ENCODE data around the gene NEMP1. TPM values are rescaled to one million over a fixed set of nuclear protein-coding genes. Genes with fewer than 3 reads are reported as not detected.
"Not testable (repeated sequence)": the region's sequence is repeated elsewhere in the genome, so short reads cannot be mapped to it uniquely, and the experiment has no call there.

NEMP1 gene
- total RNA-seq, 6 experiments from 2014 or later, result 3.8 to 6.2 (median 4.8) TPM

DNA sequence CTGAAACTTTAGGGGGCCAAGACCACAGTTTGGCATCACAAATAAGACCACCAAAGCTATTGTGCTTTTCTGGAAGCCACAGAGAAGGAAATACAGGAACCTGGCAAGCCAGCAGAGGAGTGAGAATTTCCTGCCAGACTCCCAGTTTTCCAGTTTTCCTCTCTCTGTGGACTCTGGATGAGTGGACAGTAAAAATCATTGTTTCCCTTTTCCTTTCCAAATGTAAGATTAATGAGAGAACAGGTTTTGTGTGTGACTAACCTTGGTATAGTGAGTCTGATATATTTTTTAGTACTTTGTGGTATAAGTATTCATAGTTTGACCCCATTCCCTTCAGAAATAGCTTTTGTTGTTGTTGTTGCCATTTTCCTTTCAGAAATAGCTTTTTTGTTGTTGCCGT, 59.7 kb downstream of the NEMP1 start:
- WGBS (ENCODE audit: insufficient coverage, low coverage, low lambda C conversion rate, missing lambda C conversion rate), result 64% methylated on average over 1 of the region's 1 CpG
- Histone ChIP-seq H3K9me3 (no peaks in the 10 kb centered on the region), H3K4me1 (no peaks in the 10 kb centered on the region), H3K27ac (no peak overlapping the region), H3K36me3 (no peaks in the 10 kb centered on the region), H3K4me3 (no peak overlapping the region), H3K27me3 (no peaks in the 10 kb centered on the region)
- TF ChIP-seq POLR2A (IDR thresholded peaks at IDR 0.05) (no peak), CTCF (IDR thresholded peaks at IDR 0.05) (no peak)
- intact Hi-C loops (cut with DNase I), result loop anchor here in 1 of 2 donors (5.0 kb wide), 1 partner anchor 38 kb away; no protein-coding TSS in a partner anchor
- DNase-seq (no peak), ATAC-seq (no peak)

DNA sequence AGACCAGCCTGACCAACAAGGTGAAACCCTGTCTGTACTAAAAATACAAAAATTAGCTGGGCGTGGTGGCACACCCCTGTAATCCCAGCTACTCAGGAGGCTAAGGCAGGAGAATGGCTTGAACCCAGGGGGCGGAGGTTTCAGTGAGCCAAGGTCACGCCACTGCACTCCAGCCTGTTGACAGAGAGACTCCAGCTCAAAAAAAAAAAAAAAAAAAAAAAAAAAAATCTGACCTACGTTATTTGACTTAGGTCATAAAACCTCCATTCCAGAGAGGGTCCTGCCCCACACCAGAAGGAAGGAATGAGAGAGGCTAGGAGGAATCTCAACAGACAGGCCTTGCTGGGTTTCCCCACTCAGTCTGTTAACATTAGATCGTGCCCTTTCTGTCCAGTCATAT, 60.2 kb downstream of the NEMP1 start:
- H3K9me3 ChIP-seq, H3K27me3 ChIP-seq, H3K36me3 ChIP-seq, H3K27ac ChIP-seq, DNase-seq, ATAC-seq, H3K4me1 ChIP-seq, H3K4me3 ChIP-seq: not testable (repeated sequence)
- intact Hi-C loops (cut with DNase I), result loop anchor here in 1 of 2 donors (5.0 kb wide), 1 partner anchor 39 kb away; no protein-coding TSS in a partner anchor
- WGBS (ENCODE audit: insufficient coverage, low coverage, low lambda C conversion rate, missing lambda C conversion rate), result 67% methylated on average over 5 of the region's 5 CpGs

GRCh38 chr12:57016348-57016747, 62.2 kb downstream of the NEMP1 start, which contains the start of gene TAC3:
TAC3 (minus strand) TSS chr12:57016529; CDS start chr12:57015797, 732 bp downstream.
- intact Hi-C loops (cut with DNase I), result loop anchor here in 1 of 2 donors (5.0 kb wide), 1 partner anchor 41 kb away; no protein-coding TSS in a partner anchor
- 96% methylated on average over 5 of the region's 6 CpGs for WGBS (ENCODE audit: insufficient coverage, low coverage, low lambda C conversion rate, missing lambda C conversion rate)

DNA sequence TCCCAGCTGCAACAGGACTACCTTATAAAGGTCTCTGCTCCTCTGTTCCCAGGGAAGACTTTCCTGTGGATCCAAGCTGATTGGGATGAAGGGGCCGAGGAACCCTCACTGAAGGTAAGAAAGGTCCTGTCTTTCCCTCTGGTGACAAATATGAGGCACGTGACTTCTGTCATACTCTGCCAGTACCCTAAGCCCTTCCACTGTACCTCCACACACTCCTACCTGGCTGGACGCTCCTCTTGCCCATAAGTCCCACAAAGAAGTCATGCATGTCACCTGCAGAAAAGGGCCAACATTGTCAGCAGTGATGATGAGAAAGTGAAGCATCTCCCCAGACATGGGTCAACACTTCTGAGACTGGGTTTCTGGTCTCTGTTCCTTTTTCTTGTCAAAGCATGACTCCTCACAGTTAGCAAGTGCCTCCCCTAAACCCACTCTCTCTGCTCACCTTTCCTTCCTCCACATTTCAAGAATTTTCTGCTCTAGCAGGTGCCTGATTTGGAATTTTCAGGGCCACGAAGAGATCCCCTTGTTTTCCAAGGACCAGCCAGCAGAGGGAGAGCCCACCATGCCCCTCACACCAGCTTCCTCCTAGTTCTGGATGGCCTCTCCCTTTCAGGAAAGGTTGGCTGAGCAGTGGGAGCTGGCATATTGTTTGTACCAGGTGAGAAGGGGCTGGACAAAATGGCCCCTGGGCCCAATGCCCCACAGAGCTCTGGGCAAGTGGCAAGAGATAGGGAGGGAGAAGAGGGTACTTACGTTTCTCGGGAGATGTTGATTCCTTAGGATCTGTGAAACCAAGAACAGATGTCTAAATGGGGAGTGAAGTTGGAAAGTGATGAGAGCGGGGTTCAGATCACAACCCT, 65.8 kb downstream of the NEMP1 start:
- no peak overlapping the region for H3K4me3 ChIP-seq
- no peaks in the 10 kb centered on the region for H3K9me3 ChIP-seq
- no peak overlapping the region for H3K27ac ChIP-seq
- TF ChIP-seq POLR2A (IDR thresholded peaks at IDR 0.05) (no peak), CTCF (IDR thresholded peaks at IDR 0.05) (no peak)
- DNase-seq, result no peak
- 64% methylated on average over 5 of the region's 7 CpGs for WGBS (ENCODE audit: insufficient coverage, low coverage, low lambda C conversion rate, missing lambda C conversion rate)
- peaks cover 0 to 9% (median 0%) of the 10 kb centered on the region in 4 donors for H3K4me1 ChIP-seq
- ATAC-seq, result no peak
- intact Hi-C loops (cut with DNase I), result loop anchor here (5.0 kb wide), 2 partner anchors 54 to 104 kb away; no protein-coding TSS in a partner anchor
- no peaks in the 10 kb centered on the region for H3K27me3 ChIP-seq
- no peaks in the 10 kb centered on the region for H3K36me3 ChIP-seq

More at GRCh38 chr12:57016348-57016747, 62.2 kb downstream of the NEMP1 start, which contains the start of gene TAC3:
- Histone ChIP-seq H3K27me3 (no peaks in the 10 kb centered on the region), H3K36me3 (no peaks in the 10 kb centered on the region), H3K9me3 (no peaks in the 10 kb centered on the region), H3K4me1 (no peaks in the 10 kb centered on the region), H3K27ac (no peak within 1 kb of the TSS), H3K4me3 (no peak within 1 kb of the TSS)
- ATAC-seq (no peak), DNase-seq (no peak)
- TF ChIP-seq CTCF (IDR thresholded peaks at IDR 0.05) (no peak), POLR2A (IDR thresholded peaks at IDR 0.05) (no peak)

Data from right lobe of liver (tissue), 6 donors.